Measurements from ENCODE around the gene SPACA6.

The SPACA6 gene

GRCh38 chr19:51689751-51690453, 3.2 kb upstream of the SPACA6 start:
- DNase-seq, result no peak

- no peak for DNase-seq
Measured at GRCh38 chr19:51690454-51691073, 2.6 kb upstream of the SPACA6 start.

GRCh38 chr19:51691074-51691583, 2.0 kb upstream of the SPACA6 start:
- DNase-seq, result no peak

GRCh38 chr19:51691584-51692428, 1.3 kb upstream of the SPACA6 start:
- DNase-seq, result no peak

- DNase-seq, result no peak
Measured at GRCh38 chr19:51692468-51692867, 662 bp upstream of the SPACA6 start.

DNA sequence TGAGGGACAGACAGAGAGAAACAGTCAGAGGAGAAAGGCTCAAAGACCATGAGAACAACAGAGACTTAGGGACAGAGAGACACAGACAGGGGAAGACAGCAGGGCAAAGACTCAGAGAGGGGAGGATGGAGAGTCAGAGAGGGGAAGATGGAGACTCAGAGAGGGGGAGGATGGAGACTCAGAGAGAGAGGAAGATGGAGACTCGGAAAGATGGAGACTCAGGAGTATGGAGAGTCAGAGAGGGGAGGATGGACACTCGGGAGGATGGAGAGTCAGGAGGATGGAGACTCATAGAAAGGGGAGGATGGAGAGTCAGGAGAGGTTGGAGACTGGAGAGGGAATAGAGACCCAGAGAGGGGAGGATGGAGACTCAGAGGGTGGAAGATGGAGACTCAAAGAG, 689 bp downstream of the SPACA6 start:
- DNase-seq, result no peak

- DNase-seq, result no peak
Measured at GRCh38 chr19:51694318-51695085, 1.4 kb downstream of the SPACA6 start.

DNA sequence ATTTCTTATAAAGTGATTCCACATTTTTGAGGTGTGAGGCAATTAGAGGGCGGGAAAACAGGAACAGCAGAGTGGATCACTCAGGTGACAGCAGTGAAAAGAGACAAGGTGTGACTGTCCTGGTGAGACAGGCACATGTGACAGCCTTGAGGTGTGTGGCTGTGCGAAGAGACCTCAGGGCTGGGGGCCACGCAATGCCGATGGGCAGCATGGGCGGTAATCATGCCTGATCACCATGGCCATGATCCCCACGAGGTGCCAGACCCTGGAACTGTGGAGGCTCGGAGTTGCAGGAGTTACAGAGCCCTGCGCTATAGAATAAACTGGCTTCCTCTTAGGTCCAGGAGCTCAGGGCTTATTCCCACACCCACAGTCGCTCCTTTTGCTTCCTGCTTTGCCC, 2.0 kb downstream of the SPACA6 start:
- DNase-seq, result no peak

DNA sequence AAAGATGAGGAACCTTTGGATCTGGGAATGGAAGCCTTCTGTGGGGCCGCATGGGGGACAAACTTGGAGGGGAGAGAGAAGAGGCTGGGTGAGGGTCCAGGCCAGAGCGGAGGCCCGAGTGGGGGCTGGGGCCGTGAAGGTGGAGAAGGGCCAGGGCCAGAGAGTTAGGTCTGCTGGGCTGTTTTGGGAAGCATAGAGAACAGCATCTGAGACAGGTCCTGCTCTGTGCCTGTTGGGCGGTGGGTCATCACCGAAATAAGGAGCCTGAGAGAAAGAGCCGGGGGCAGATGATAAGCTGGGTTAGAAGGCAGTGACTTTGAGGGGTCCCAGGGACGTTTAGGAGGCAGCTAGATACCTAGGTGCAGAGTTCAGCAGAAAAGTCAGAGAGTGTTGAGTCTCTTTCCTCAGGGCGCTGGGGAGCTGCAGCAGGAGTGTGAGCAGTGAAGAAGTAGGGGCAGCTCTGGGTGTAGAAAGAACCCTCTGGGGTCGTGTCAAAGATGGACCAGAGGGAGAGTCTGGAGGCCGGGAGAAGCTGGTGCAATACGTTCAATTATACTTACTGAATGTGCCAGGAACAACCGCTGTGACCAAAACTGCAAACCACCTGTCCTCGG, 2.7 kb downstream of the SPACA6 start:
- no peak for DNase-seq

DNA sequence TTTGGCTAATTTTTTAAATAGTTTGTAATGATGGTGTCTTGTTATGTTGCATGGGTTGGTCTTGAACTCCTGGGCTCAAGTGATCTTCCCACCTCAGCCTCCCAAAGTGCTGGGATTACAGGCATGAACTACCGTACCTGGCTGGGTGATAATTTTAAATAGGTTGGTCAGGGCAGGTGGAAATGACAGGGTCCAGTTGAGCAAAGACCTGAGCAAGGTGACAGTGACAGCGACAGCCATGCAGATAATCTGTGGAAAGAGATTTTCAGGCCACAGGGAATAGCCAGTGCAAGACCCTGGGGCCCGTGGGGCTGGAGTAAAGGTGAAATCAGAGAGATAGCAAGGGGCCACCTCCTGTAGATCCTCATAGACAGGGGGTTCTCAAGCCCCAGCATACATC, 3.5 kb downstream of the SPACA6 start:
- DNase-seq, result no peak

DNA sequence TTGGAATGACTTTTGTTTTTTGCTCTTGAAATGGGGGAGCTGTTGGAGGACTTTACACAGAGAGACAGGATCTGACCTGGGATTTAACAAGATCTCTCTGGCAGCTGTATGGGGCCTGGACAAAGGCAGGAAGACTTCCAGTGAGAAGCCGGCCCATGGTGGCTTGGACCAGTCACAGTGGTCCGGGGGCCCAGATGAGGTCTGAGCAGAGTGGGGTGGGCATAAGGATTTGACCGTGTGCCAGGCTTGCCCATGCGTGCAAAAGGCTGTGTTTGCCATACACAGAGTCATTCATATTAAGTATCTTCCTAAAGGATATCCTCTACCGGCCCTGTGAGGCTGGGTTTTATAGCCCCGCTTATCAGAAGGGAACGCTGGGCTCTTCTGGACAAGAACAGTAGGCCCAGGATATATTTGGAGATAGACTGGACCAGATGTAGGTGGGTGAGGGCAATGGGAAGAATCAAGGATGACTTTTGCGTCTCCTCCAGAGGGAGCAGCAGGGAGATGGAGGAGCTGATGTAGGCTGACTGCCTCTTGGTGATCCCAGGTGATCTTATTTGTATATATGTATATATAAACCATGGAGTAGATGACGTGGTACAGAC, 4.1 kb downstream of the SPACA6 start:
- no peak for DNase-seq

- no peak for DNase-seq
Measured at GRCh38 chr19:51698296-51698695, 5.2 kb downstream of the SPACA6 start.

GRCh38 chr19:51699170-51699569, 6.0 kb downstream of the SPACA6 start:
- no peak for DNase-seq

- no peak for DNase-seq
Measured at GRCh38 chr19:51701468-51702100, 8.5 kb downstream of the SPACA6 start.

- no peak for DNase-seq
Measured at GRCh38 chr19:51702103-51702824, 9.1 kb downstream of the SPACA6 start.

GRCh38 chr19:51702825-51703574, 9.9 kb downstream of the SPACA6 start:
- no peak for DNase-seq

DNA sequence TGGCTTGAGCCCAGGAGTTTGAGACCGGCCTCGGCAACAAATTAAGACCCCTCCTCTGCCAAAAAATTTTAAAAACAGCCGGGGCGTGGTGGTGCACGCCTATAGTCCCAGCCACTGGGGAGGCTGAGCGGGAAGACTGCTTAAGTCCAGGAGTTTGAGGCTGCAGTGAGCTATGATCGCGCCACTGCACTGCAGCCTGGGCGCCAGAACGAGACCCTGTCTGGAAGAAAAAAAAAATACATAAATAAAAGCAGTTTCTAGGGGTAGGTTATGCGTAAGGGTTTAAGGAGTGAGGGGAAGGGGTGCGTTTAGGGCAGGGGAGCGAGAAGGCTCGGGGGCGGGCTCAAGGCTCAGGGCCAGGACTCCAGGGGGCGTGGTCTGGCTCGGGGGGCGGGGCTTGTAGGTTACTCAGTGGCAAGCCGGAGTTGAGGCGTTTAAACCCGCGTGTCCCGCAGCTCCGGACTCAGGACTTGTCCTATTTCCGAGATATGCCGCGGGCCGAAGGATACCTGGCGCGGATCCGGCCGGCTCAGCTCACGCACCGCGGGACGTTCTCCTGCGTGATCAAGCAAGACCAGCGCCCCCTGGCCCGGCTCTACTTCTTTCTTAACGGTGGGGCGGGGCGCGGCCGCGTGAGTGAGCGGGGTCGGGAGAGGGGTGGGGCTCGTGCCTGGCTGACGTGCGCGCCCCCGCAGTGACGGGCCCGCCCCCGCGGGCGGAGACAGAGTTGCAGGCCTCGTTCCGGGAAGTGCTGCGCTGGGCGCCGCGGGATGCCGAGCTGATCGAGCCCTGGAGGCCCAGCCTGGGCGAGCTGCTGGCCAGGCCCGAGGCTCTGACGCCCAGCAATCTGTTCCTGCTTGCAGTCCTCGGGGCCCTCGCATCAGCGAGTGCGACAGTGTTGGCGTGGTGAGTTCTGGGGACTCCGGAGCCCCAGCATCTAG, 10.7 kb downstream of the SPACA6 start:
- DNase-seq, result peak; percentile 83

- DNase-seq, result no peak
Measured at GRCh38 chr19:51704626-51705025, 11.5 kb downstream of the SPACA6 start.

GRCh38 chr19:51706296-51706695, 13.2 kb downstream of the SPACA6 start:
- no peak for DNase-seq
